Measurements from ENCODE around the gene VSTM5. TPM values are rescaled to one million over a fixed set of nuclear protein-coding genes. Genes with fewer than 3 reads are reported as not detected.
"Not testable (repeated sequence)": the region's sequence is repeated elsewhere in the genome, so short reads cannot be mapped to it uniquely, and the experiment has no call there.

Gene VSTM5
- total and polyA plus RNA-seq, 12 donors = 0.07 to 0.55 (median 0.16) TPM; not detected in 5

- no peak for TF ChIP-seq POLR2A (IDR thresholded peaks at IDR 0.05)
- TF ChIP-seq CTCF (IDR thresholded peaks at IDR 0.05) = no peak
- no peak for DNase-seq
- H3K4me1 ChIP-seq (replicated peaks in 1 of 2) = no peaks in the 10 kb centered on the region
- H3K4me3 ChIP-seq = no peak overlapping the region
- no peak overlapping the region for H3K27ac ChIP-seq
- WGBS, 4 donors = 78 to 86% (median 80%) methylated on average over 6 to 7 of the region's 7 CpGs
- H3K27me3 ChIP-seq = no peaks in the 10 kb centered on the region
- H3K9me3 ChIP-seq (replicated peaks in 1 of 3) = no peaks in the 10 kb centered on the region
- intact Hi-C loops (cut with DNase I) = no loop called here
- no peaks in the 10 kb centered on the region for H3K36me3 ChIP-seq (replicated peaks in 1 of 2)
These were observed 19.4 kb upstream of the VSTM5 start for GRCh38 chr11:93869830-93870229.

GRCh38 chr11:93868404-93868803 is 18.0 kb upstream of the VSTM5 start:
- DNase-seq = not testable (repeated sequence)

GRCh38 chr11:93861808-93862207 is 11.4 kb upstream of the VSTM5 start:
- no peaks in the 10 kb centered on the region for H3K36me3 ChIP-seq (replicated peaks in 1 of 2)
- H3K9me3 ChIP-seq (replicated peaks in 1 of 3) = no peaks in the 10 kb centered on the region
- TF ChIP-seq CTCF (IDR thresholded peaks at IDR 0.05) (no peak), POLR2A (IDR thresholded peaks at IDR 0.05) (no peak)
- H3K27me3 ChIP-seq = no peaks in the 10 kb centered on the region
- intact Hi-C loops (cut with DNase I) = no loop called here
- H3K4me3 ChIP-seq = no peak overlapping the region
- WGBS, 4 donors = 37 to 46% (median 42%) methylated on average over 4 of the region's 4 CpGs
- peak in 4 of 7 donors; percentile 18 to 32 (median 25) for DNase-seq
- no peaks in the 10 kb centered on the region for H3K4me1 ChIP-seq (replicated peaks in 1 of 2)
- H3K27ac ChIP-seq = no peak overlapping the region

More at GRCh38 chr11:93868404-93868803, 18.0 kb upstream of the VSTM5 start:
- WGBS, 4 donors = 80 to 86% (median 82%) methylated on average over 2 of the region's 2 CpGs
- H3K27me3 ChIP-seq; H3K4me3 ChIP-seq; H3K36me3 ChIP-seq (replicated peaks in 1 of 2); H3K9me3 ChIP-seq (replicated peaks in 1 of 3); H3K27ac ChIP-seq; intact Hi-C loops (cut with DNase I); H3K4me1 ChIP-seq (replicated peaks in 1 of 2): not testable (repeated sequence)

GRCh38 chr11:93858121-93858775 is 7.8 kb upstream of the VSTM5 start:
- TF ChIP-seq CTCF (IDR thresholded peaks at IDR 0.05) = no peak
- no peak for TF ChIP-seq POLR2A (IDR thresholded peaks at IDR 0.05)
- H3K27ac ChIP-seq = no peak overlapping the region
- 37 to 74% (median 51%) methylated on average over 3 of the region's 3 CpGs for WGBS, 4 donors

More at GRCh38 chr11:93858121-93858775, 7.8 kb upstream of the VSTM5 start:
- H3K9me3 ChIP-seq (replicated peaks in 1 of 3) = no peaks in the 10 kb centered on the region
- no peak for DNase-seq
- H3K27me3 ChIP-seq = no peaks in the 10 kb centered on the region
- H3K36me3 ChIP-seq (replicated peaks in 1 of 2) = no peaks in the 10 kb centered on the region
- no peak overlapping the region for H3K4me3 ChIP-seq
- H3K4me1 ChIP-seq (replicated peaks in 1 of 2) = no peaks in the 10 kb centered on the region
- intact Hi-C loops (cut with DNase I) = no loop called here

Data from adrenal gland (tissue), 12 donors.